Central memory CD8-positive, alpha-beta T cell (primary cell): Measurements from ENCODE around the gene TMC7.
"Not testable (repeated sequence)": the region's sequence is repeated elsewhere in the genome, so short reads cannot be mapped to it uniquely, and the experiment has no call there.

Experiments
- ATAC-seq: fragments of 150-1000 bp; cut with Tn5 transposase; replicated peaks from 2 replicates; pipeline ENCODE4 v1.10.0; 2022; ENCODE audit warnings: mild to moderate bottlenecking, moderate FRiP score, moderate number of reproducible peaks; ENCODE audit not compliant: poor library complexity, severe bottlenecking; ENCODE audit errors: extremely low read depth
- DNase-seq, 2 donors: peaks; one replicate each; pipeline ENCODE4 v3.0.0; 2021; ENCODE audit warnings: low spot score in 2 of 2
- H3K27ac Mint-ChIP-seq: one replicate; pipeline ENCODE4 v1.8.0; 2022; ENCODE audit warnings: low read depth, mild to moderate bottlenecking, moderate library complexity, mixed read lengths
- H3K27me3 Mint-ChIP-seq: one replicate; pipeline ENCODE4 v1.8.0; 2022; ENCODE audit warnings: mixed read lengths
- H3K36me3 Mint-ChIP-seq: one replicate; pipeline ENCODE4 v1.8.0; 2022; ENCODE audit warnings: mild to moderate bottlenecking, moderate library complexity, mixed read lengths; ENCODE audit not compliant: insufficient read depth
- H3K4me1 Mint-ChIP-seq: one replicate; pipeline ENCODE4 v1.8.0; 2022; ENCODE audit warnings: mixed read lengths
- H3K4me3 Mint-ChIP-seq: one replicate; pipeline ENCODE4 v1.8.0; 2022; ENCODE audit warnings: mild to moderate bottlenecking, moderate library complexity, mixed read lengths
- H3K9me3 Mint-ChIP-seq: one replicate; pipeline ENCODE4 v1.8.0; 2022; ENCODE audit warnings: mixed read lengths

The TMC7 gene

GRCh38 chr16:18994181-18994580 lies 10.4 kb downstream of the TMC7 start:
- H3K9me3 Mint-ChIP-seq, ATAC-seq, H3K36me3 Mint-ChIP-seq, H3K27ac Mint-ChIP-seq, H3K4me1 Mint-ChIP-seq, H3K4me3 Mint-ChIP-seq, DNase-seq, H3K27me3 Mint-ChIP-seq: not testable (repeated sequence)

GRCh38 chr16:18995406-18995805 lies 11.7 kb downstream of the TMC7 start:
- ATAC-seq, H3K4me3 Mint-ChIP-seq, H3K4me1 Mint-ChIP-seq, DNase-seq, H3K9me3 Mint-ChIP-seq, H3K27ac Mint-ChIP-seq, H3K36me3 Mint-ChIP-seq, H3K27me3 Mint-ChIP-seq: not testable (repeated sequence)

DNA sequence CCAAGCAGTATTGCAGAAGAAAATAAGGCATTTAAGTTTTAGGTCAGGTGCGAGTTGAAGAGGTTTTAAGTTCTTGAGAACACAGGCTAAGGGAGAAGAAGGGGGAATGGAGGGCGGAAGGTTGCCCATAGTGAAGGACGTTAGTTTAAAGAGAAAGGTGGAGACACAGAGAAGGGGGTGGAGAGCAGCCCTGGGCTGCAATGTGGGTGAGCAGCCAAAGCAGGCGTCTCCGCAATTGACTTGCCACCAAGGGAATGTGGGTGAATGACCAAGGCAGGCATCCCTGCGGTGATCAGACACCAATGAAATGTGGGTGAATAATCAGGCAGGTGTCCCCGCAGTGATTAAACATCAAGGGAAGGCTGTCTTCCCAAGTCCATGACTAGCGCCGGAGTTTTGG lies 12.8 kb downstream of the TMC7 start:
- not testable (repeated sequence) for H3K4me1 Mint-ChIP-seq, DNase-seq, H3K9me3 Mint-ChIP-seq, H3K4me3 Mint-ChIP-seq, H3K36me3 Mint-ChIP-seq, H3K27me3 Mint-ChIP-seq, ATAC-seq, H3K27ac Mint-ChIP-seq

GRCh38 chr16:18997001-18997400 lies 13.3 kb downstream of the TMC7 start:
- not testable (repeated sequence) for H3K27ac Mint-ChIP-seq, H3K4me3 Mint-ChIP-seq, H3K4me1 Mint-ChIP-seq, H3K9me3 Mint-ChIP-seq, ATAC-seq, DNase-seq, H3K36me3 Mint-ChIP-seq, H3K27me3 Mint-ChIP-seq

GRCh38 chr16:18999045-18999393 lies 15.3 kb downstream of the TMC7 start:
- DNase-seq, result no peak
- Mint-ChIP-seq H3K9me3 (no peaks in the 10 kb centered on the region), H3K4me3 (no peak overlapping the region), H3K27me3 (peaks cover 10% of the 10 kb centered on the region), H3K4me1 (no peaks in the 10 kb centered on the region), H3K27ac (no peak overlapping the region), H3K36me3 (no peaks in the 10 kb centered on the region)
- no peak for ATAC-seq

DNA sequence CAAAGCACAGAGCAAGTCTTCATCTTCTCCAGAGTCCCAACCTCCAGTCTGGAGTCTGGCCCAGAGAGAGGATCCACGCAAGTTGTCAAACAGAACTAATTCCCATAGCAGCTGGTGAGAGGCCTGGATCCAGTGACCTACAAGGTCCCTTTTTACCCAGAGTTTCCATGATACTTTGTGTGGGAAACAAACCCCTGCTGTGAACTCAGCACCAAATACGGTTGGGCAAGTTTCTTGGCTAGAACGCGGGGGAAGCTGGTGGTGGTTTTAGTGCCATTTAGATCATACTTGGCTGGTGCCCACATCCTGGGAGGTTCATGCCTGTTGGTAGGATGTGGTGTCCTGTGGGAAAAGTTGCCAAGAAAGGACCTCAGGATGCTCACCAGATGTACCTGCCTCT lies 18.1 kb downstream of the TMC7 start:
- H3K4me3 Mint-ChIP-seq, result no peak overlapping the region
- no peak for DNase-seq
- ATAC-seq, result no peak
- no peaks in the 10 kb centered on the region for H3K36me3 Mint-ChIP-seq
- peaks cover 10% of the 10 kb centered on the region for H3K27me3 Mint-ChIP-seq
- no peaks in the 10 kb centered on the region for H3K9me3 Mint-ChIP-seq
- no peaks in the 10 kb centered on the region for H3K4me1 Mint-ChIP-seq
- H3K27ac Mint-ChIP-seq, result no peak overlapping the region

DNA sequence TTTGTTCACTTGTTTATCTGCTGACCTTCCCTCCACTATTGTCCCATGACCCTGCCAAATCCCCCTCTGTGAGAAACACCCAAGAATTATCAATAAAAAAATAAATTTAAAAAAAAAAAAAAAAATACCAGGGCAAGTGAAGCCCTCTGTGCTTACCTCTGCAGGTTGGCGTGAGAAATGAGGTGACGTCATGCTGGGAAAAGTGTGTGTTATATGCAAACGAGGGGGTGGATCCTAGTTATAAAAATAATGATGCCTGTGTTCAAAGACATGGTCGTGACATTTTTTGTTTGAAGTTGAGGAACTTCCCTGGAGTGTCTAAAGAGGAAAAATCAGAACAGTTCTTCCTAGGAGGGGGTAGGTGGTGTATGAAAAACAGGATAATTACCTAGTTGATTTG lies 20.2 kb downstream of the TMC7 start:
- Mint-ChIP-seq H3K27ac (no peak overlapping the region), H3K9me3 (no peaks in the 10 kb centered on the region), H3K4me1 (no peaks in the 10 kb centered on the region), H3K4me3 (no peak overlapping the region), H3K27me3 (peaks cover 9% of the 10 kb centered on the region), H3K36me3 (no peaks in the 10 kb centered on the region)
- no peak for DNase-seq
- ATAC-seq, result no peak

DNA sequence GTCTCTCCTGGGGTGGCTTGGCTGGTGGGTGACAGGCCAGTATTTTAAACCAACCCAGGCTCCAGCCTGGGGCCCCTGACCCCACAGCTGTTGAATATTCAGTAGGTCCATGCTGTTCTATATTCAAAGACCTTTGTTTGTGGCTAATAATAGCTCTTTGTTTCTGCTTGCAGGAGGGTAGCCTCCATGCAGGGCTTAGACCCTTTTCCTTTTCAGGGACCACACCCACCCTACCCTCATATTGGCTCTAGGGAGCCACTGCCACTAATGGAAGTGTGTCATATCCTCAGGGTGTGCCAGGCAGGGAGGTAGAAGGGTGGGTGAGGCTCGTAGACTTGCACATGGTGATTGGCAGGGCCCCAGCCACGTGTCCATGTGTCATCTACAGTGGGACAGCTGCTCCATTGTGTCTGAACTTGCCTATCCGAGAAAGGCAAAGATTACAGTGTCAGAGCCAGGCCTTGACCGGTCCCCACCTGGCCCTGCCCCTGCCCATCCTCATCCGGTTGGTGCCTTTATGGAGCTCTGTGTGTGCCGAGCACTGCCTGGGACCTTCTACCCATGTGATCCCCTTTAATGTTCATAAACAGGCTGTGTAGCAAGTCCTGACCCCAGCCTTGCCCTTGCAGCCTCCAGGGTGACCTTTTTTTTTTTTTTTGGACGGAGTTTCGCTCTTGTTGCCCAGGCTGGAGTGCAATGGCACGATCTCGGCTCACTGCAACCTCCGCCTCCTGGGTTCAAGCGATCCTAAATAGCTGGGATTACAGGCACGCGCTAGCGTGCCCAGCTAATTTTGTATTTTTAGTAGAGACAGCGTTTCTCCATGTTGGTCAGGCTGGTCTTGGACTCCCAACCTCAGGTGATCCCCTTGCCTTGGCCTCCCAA lies 22.1 kb downstream of the TMC7 start:
- Mint-ChIP-seq H3K27ac (no peak overlapping the region), H3K36me3 (no peaks in the 10 kb centered on the region), H3K4me3 (no peak overlapping the region)

DNA sequence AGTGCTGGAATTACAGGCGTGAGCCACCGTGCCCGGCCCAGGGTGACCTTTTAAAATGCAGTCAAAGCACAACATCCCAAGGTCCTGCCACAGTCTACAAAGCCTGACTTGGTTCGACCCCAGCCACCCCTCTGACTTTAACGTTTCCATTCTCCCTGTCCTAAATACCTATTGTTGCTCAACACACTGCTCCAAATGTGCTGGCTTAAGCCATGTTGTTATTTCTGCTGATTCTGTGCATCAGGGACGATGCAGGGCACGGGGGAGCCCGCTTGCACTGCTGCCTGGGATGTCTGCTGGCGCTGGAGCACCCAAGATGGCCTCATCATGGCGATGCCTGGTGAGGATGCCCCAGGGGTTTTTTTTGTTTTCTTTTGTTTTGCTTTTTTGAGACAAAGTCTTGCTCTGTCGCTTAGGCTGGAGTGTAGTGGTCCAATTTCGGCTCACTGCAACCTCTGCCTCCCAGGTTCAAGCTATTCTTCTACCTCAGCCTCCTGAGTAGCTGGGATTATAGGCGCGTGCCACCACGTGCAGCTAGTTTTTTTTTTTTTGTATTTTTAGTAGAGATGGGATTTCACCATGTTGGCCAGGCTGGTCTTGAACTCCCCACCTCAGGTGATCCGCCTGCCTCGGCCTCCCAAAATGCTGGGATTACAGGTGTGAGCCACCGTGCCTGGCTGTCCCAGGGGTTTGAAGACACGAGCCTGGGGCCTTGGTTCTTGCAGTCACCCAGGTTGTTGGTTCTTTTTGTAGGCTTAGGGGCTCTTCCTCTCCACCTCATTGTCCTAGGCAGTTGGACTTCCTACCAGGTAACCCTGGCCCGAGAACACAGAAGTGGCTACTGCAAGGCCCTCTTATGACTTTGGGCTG lies 22.9 kb downstream of the TMC7 start:
- H3K4me1 Mint-ChIP-seq, result no peaks in the 10 kb centered on the region
- no peak overlapping the region for H3K4me3 Mint-ChIP-seq
- no peaks in the 10 kb centered on the region for H3K9me3 Mint-ChIP-seq
- DNase-seq (no peak), ATAC-seq (no peak)
- H3K36me3 Mint-ChIP-seq, result no peaks in the 10 kb centered on the region
- H3K27me3 Mint-ChIP-seq, result no peaks in the 10 kb centered on the region
- H3K27ac Mint-ChIP-seq, result no peak overlapping the region

More for the DNA sequence above, 22.1 kb downstream of the TMC7 start:
- no peaks in the 10 kb centered on the region for H3K4me1 Mint-ChIP-seq
- no peaks in the 10 kb centered on the region for H3K27me3 Mint-ChIP-seq
- no peaks in the 10 kb centered on the region for H3K9me3 Mint-ChIP-seq
- no peak for DNase-seq
- no peak for ATAC-seq

DNA sequence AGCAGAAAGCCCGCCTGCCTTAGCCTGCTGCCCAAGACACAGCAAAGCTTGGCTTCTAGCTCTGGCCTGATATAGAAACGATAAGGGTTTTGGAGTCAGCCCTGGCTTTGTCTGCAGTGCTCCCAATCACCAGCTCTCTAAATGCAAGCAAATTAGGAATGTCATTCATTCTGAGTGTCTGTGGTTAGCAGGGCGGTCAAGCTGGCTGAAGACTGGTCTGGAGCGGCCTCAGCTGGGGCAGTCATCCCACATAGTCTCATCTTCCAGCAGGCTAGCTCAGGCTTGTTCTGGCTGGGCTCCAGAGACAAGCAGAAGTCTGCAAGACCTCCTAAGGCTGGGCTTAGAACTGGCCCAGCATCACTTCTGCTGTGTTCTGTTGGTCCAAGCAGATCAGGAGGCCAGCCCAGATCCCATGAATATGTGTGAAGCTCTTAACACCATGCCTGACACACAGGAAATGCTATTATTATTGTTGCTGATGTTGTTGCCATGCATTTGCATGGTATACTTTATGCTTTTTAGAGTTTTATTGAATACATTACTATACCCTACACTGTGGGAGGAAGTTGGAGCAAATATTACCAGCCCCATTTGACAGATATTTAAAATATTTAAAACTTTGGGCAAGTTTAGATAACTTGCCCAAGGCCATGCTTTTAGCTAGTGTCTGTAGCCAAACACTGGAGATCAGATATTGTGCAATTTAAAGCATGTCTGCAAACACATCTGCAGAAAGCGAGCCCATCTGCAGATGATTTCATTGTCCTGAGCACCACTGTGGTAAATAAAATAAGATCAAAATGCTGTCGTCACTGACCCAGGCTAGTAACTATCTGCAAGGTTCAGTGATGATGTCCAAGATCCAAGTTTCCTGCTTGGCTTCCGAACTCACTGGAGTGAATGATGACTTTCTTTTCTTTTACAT lies 24.8 kb downstream of the TMC7 start:
- H3K27me3 Mint-ChIP-seq, result no peaks in the 10 kb centered on the region
- no peaks in the 10 kb centered on the region for H3K4me1 Mint-ChIP-seq
- H3K27ac Mint-ChIP-seq, result no peak overlapping the region
- DNase-seq (no peak), ATAC-seq (no peak)
- no peak overlapping the region for H3K4me3 Mint-ChIP-seq
- no peaks in the 10 kb centered on the region for H3K9me3 Mint-ChIP-seq
- no peaks in the 10 kb centered on the region for H3K36me3 Mint-ChIP-seq

DNA sequence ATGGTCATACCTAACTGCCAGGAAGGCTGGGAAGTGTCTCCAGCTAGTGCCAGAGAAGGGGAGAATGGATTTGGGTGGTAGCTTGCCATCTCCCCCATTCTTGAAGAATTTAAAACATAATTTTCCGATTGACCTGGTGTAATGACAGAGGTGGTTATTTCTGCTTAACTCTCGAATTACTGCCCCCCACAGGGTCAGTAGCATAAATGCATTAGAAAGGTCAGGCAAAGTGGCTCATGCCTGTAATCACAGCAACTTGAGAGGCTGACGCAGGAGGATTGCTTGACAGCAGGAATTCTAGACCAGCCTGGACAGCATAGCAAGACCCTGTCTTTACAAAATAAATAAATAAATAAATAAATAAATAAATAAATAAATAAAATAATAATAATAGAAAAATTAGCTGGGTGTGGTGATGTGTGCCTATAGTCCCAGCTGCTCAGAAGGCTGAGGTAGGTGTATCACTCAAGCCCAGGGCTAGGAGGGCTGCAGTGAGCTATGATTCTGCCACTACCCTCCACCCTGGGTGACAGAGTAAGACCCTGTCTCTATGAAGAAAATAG lies 27.5 kb downstream of the TMC7 start:
- no peak for DNase-seq
- Mint-ChIP-seq H3K4me1 (no peaks in the 10 kb centered on the region), H3K9me3 (no peaks in the 10 kb centered on the region), H3K27me3 (peaks cover 10% of the 10 kb centered on the region), H3K36me3 (no peaks in the 10 kb centered on the region), H3K27ac (no peak overlapping the region), H3K4me3 (no peak overlapping the region)
- no peak for ATAC-seq

- Mint-ChIP-seq H3K4me3 (no peak overlapping the region), H3K36me3 (no peaks in the 10 kb centered on the region), H3K27me3 (peaks cover 10% of the 10 kb centered on the region), H3K27ac (no peak overlapping the region), H3K4me1 (no peaks in the 10 kb centered on the region), H3K9me3 (no peaks in the 10 kb centered on the region)
- DNase-seq (no peak), ATAC-seq (no peak)
Measured at GRCh38 chr16:19014461-19014860, 30.7 kb downstream of the TMC7 start.
